Measurements from ENCODE around the gene EHD1.

EHD1 gene

DNA sequence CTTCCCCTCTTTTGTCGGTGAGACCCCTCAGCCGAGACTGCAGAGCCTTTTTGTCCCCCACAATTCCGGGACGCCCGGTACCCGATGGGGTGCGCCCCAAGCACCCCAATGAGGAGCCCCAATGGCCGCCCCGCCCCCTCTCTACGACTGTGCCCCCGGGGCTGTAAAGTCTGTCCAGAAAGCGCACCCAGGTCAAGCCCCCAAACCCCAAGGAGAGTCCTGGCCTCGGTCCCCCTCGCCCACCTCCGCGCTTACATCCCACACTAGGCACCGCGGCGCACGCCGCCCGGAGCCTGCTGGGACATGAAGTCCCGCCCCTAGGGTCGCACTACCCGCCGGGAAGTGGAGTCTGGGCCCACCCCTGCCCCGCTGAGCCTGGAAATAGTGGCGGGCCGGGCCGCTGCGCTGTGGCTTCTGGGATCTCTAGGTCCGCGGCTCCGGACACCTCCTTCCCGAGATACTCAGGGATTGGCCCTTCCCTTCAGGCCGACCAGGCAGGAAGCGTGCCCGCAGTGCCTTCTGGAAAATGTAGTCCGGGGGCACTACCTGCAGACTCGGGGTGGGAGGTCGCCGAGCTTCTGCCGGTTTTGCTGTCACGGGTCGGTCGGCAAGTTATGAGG lies 68.0 kb downstream of the EHD1 start, which contains the start of gene MEN1:
Gene MEN1 (minus strand): TSS at position 281 of the 620 bp plus-strand sequence. CDS start 442 bp downstream, outside the sequence.
- ChIA-PET POLR2A (ENCODE audit: low non-redundant PET) (no interaction called here), CTCF (interaction anchor here (0.7 to 0.8 kb wide), 3 partner anchors 28 to 71 kb away, joined by 3 to 6 read pairs (median 3); no protein-coding TSS in a partner anchor)
- peak; percentile 94 for DNase-seq (ENCODE audit: low spot score)
- H3K27ac ChIP-seq = peak within 1 kb of the TSS; percentile 80
- TF ChIP-seq, protein P1, sequence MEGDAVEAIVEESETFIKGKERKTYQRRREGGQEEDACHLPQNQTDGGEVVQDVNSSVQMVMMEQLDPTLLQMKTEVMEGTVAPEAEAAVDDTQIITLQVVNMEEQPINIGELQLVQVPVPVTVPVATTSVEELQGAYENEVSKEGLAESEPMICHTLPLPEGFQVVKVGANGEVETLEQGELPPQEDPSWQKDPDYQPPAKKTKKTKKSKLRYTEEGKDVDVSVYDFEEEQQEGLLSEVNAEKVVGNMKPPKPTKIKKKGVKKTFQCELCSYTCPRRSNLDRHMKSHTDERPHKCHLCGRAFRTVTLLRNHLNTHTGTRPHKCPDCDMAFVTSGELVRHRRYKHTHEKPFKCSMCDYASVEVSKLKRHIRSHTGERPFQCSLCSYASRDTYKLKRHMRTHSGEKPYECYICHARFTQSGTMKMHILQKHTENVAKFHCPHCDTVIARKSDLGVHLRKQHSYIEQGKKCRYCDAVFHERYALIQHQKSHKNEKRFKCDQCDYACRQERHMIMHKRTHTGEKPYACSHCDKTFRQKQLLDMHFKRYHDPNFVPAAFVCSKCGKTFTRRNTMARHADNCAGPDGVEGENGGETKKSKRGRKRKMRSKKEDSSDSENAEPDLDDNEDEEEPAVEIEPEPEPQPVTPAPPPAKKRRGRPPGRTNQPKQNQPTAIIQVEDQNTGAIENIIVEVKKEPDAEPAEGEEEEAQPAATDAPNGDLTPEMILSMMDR (conservative IDR thresholded peaks at IDR 0.05; ENCODE audit: low read depth) = no peak

DNA sequence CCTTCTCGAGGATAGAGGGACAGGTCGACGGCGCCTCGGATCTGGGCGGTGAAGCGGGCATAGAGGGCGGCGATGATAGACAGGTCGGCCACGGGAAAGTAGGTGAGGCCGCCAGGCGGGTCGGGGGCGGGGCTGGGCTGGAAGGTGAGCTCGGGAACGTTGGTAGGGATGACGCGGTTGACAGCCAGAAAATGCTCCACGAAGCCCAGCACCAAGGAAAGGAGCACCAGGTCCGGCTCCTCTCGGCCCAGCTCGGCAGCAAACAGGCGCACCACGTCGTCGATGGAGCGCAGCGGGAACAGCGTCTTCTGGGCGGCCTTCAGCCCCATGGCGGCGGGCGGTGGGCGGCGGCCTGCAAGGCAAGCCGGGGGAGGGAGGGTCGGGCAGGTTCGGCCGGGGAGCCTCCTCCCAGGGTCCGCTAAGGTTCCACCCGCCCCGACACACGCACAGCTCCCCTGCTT lies 68.6 kb downstream of the EHD1 start:
- CTCF ChIA-PET = interaction anchor here (0.6 to 0.8 kb wide), 2 partner anchors 10 to 34 kb away, joined by 3 read pairs; no protein-coding TSS in a partner anchor
- peak; percentile 69 for DNase-seq (ENCODE audit: low spot score)

DNA sequence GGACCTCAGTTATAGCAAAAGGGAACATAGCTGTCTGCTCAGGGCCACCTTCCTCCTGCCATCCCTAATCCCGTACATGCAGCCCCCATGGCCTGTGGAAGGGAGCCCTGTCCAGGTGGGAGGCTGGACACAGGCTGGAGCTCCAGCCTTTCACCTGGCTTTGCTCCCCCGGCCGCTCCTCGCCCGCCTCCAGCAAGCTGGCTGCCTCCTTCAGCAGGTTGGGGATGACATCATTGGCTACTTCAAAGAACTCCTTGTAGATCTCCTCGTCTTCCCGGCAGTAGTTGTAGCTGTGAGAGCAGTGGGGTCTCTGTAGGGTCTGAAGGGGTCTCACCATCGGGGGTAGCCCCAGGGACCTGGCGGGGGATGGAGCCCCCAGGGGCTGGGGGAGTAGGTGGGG lies 72.9 kb downstream of the EHD1 start:
- ChIA-PET POLR2A (ENCODE audit: low non-redundant PET) (no interaction called here), CTCF (no interaction called here)
- TF ChIP-seq, protein P1 (conservative IDR thresholded peaks at IDR 0.05; ENCODE audit: low read depth) = no peak
- DNase-seq (ENCODE audit: low spot score) = no peak
- peak overlapping the region; percentile 89 for H3K27ac ChIP-seq

More for the DNA sequence above, 68.6 kb downstream of the EHD1 start:
- peak overlapping the region; percentile 80 for H3K27ac ChIP-seq
- POLR2A ChIA-PET (ENCODE audit: low non-redundant PET) = no interaction called here
- TF ChIP-seq, protein P1 (conservative IDR thresholded peaks at IDR 0.05; ENCODE audit: low read depth) = no peak

DNA sequence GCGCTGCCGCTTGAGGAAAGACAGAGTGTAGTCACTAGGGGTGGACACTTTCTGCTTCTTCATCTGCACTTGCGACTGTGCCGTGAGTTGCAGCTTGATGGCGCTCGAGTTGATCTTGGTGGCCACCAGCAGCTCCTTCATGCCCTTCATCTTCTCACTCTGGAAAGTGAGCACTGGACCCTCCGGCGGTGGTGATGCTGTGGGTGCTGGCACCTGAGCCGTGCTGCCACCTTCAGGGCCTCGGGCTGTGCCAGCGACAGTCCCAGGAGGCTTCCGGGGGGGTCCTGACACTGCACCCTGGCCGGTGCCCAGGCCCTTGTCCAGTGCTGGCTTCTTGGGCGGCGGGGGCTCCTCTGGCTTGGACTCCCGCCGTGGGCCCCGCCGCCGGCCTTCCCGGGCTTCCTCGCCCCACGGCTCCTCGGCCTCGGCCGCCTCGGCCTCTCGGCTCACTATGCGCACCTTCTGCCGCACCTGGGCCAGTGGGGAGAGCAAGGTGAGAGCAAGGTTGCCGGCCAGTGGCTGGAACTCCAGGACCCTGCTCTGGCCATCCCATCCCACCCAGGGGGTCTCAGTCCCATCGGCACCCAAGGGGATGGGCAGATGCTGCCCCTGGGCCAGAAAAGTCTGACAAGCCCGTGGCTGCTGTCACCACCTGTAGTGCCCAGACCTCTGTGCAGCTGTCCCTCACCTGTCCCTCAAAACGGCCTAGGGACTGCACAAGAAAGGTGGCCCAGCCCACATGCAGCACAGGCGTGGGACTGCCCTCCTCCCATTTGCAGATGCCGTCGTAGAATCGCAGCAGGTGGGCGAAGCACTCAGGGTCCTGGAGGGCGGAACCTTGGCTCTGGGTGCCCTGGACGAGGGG lies 73.8 kb downstream of the EHD1 start:
- CTCF ChIA-PET = interaction anchor here (1.0 kb wide), 1 partner anchor 31 kb away, joined by 3 read pairs; no protein-coding TSS in a partner anchor
- TF ChIP-seq, protein P1 (conservative IDR thresholded peaks at IDR 0.05; ENCODE audit: low read depth) = no peak
- H3K27ac ChIP-seq = peak overlapping the region; percentile 89
- no peak for DNase-seq (ENCODE audit: low spot score)
- POLR2A ChIA-PET (ENCODE audit: low non-redundant PET) = no interaction called here

DNA sequence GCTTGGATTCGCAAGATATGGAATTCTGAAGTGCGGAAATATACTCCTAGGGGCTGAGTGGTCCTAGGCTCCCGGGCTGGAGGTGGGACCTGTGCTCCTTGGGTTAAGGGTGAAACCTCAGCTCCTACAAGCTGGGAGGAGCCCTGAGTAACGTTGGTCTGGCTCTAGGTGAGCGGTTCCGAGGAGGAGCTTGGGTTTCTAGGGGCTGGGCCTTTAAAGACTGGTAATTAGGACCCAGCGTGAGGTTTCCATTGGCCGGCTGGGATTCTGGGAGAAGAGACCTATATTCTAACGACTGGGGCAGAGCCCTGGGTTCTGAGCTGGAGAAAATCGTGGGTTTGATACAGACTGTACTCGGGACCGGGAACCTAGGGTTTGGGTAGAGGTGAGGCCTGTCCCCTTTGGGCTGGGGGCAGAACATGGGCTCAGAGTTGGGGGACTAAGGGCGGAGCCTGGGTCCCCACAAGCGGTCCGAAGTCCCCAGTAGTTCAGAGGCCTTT lies 74.5 kb downstream of the EHD1 start:
- CTCF ChIA-PET = interaction anchor here (0.6 to 1.0 kb wide), 2 partner anchors 32 to 98 kb away, joined by 3 read pairs; no protein-coding TSS in a partner anchor
- peak; percentile 50 for DNase-seq (ENCODE audit: low spot score)
- H3K27ac ChIP-seq = peak overlapping the region; percentile 89
- POLR2A ChIA-PET (ENCODE audit: low non-redundant PET) = no interaction called here
- TF ChIP-seq, protein P1 (conservative IDR thresholded peaks at IDR 0.05; ENCODE audit: low read depth) = no peak
